ENCODE data around the gene ZNF524. TPM values are rescaled to one million over a fixed set of nuclear protein-coding genes. Genes with fewer than 3 reads are reported as not detected.

Gene ZNF524
- total RNA-seq, 2 donors from 2014 or later = 30.4 to 33.9 TPM

DNA sequence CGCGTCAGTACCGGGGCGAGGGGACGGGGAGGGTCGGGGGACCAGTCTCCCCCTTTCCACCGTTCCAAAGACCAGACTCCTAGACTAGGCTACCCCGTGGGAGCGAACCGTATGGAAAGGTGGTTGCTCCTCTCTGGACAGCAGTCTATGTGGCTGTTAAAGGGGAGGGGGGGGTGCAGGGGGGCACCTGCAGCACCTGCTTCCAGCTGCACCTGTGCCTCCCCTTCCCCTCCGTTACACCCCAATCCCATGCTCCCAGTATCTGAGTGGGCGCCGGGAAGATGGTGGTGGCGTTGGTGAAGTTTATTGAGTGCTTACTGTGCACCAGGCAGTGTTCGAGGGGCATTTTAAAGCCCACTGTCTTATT lies 557 bp downstream of the ZNF524 start:
- TF ChIP-seq, protein P1, sequence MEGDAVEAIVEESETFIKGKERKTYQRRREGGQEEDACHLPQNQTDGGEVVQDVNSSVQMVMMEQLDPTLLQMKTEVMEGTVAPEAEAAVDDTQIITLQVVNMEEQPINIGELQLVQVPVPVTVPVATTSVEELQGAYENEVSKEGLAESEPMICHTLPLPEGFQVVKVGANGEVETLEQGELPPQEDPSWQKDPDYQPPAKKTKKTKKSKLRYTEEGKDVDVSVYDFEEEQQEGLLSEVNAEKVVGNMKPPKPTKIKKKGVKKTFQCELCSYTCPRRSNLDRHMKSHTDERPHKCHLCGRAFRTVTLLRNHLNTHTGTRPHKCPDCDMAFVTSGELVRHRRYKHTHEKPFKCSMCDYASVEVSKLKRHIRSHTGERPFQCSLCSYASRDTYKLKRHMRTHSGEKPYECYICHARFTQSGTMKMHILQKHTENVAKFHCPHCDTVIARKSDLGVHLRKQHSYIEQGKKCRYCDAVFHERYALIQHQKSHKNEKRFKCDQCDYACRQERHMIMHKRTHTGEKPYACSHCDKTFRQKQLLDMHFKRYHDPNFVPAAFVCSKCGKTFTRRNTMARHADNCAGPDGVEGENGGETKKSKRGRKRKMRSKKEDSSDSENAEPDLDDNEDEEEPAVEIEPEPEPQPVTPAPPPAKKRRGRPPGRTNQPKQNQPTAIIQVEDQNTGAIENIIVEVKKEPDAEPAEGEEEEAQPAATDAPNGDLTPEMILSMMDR (IDR thresholded peaks at IDR 0.05) = no peak
- Histone ChIP-seq H3K4me1 (no peaks in the 10 kb centered on the region), H3K4me3 (peak overlapping the region; percentile 61), H3K9me3 (no peaks in the 10 kb centered on the region), H3K27ac (peak overlapping the region; percentile 96), H3K36me3 (no peaks in the 10 kb centered on the region), H3K9ac (ENCODE audit: low read depth in 2 of 2, low read length in 2 of 2) (peak overlapping the region; percentile 79 to 84), H3K27me3 (no peaks in the 10 kb centered on the region)
- DNase-seq = no peak
- intact Hi-C loops (cut with DNase I) = no loop called here

DNA sequence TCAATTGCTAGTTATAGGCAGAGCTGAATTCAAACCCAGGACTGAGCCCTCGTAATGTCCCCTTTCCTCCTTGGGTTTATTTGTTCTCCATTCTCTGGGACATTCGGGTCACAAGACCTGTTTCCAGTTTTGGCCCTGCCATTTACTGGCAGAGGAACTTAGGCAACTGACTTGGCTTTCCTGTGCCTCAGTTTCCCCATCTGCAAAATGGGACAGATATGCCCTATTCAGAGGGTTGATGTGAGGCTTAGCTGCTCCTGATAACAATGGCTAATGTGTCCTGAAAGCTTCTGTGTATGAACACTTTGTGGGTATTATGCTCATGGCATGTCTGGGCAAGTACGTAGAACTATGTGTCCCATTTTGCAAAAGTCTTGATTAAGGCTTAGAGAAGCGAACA lies 996 bp downstream of the ZNF524 start:
- Histone ChIP-seq H3K27ac (peak overlapping the region; percentile 96), H3K4me1 (no peaks in the 10 kb centered on the region), H3K36me3 (no peaks in the 10 kb centered on the region), H3K9me3 (no peaks in the 10 kb centered on the region), H3K27me3 (no peaks in the 10 kb centered on the region), H3K4me3 (peak overlapping the region; percentile 61), H3K9ac (ENCODE audit: low read depth in 2 of 2, low read length in 2 of 2) (peak overlapping the region; percentile 79 to 84)
- intact Hi-C loops (cut with DNase I) = no loop called here
- TF ChIP-seq, protein P1 (IDR thresholded peaks at IDR 0.05) = no peak
- peak; percentile 28 for DNase-seq

DNA sequence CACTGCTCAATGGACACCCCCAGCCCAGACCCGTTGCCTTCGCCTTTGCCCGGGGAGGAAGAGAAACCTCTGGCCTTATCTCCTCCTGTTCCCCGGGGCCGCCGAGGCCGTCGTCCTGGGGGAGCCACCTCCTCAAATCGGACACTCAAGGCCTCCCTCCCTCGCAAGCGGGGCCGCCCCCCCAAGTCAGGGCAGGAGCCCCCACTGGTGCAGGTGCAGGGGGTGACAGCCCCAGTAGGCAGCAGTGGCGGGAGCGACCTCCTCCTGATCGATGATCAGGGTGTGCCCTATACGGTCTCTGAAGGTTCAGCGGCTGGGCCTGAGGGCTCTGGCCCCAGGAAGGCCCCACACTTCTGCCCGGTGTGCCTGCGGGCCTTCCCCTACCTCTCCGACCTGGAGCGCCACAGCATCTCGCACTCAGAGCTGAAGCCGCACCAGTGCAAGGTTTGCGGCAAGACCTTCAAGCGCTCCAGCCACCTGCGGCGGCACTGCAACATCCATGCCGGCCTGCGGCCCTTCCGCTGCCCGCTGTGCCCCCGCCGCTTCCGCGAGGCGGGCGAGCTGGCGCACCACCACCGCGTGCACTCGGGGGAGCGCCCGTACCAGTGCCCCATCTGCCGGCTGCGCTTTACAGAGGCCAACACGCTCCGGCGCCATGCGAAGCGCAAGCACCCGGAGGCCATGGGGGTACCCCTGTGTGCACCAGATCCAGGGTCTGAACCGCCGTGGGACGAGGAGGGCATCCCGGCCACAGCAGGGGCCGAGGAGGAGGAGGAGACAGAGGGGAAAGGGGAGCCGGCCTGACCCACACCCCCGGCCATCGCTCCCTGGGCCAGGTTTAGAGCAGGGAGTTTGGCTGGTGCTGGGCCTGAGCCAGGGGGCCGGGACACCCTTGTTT lies 2.3 kb downstream of the ZNF524 start:
- no peak overlapping the region for H3K9ac ChIP-seq (ENCODE audit: low read depth in 2 of 2, low read length in 2 of 2)
- H3K36me3 ChIP-seq = no peaks in the 10 kb centered on the region
- peaks cover 7% of the 10 kb centered on the region for H3K4me1 ChIP-seq
- no peaks in the 10 kb centered on the region for H3K9me3 ChIP-seq
- H3K4me3 ChIP-seq = no peak overlapping the region
- TF ChIP-seq, protein P1 (IDR thresholded peaks at IDR 0.05) = no peak
- H3K27me3 ChIP-seq = no peaks in the 10 kb centered on the region
- no peak for DNase-seq
- intact Hi-C loops (cut with DNase I) = no loop called here
- no peak overlapping the region for H3K27ac ChIP-seq

DNA sequence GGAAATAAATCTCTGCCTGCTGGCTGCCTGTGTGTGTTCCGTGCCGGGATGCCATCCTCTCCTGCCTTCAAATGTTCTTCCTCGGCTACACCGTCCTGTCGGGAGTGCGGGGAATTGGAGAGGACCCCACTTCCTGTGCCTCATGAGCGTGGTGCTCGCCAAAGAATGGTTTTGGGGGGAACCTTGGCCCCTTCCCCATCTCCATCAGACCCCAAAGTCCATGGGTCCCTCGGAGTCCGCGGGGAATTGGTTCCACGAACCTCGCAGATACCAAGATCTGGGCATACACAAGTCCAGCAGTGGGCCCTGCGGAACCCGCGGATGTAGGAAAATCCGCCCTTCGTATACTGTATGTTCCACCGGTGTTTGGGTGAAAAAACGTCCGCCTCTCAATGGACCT lies 3.0 kb downstream of the ZNF524 start:
- Histone ChIP-seq H3K9ac (ENCODE audit: low read depth in 2 of 2, low read length in 2 of 2) (no peak overlapping the region), H3K27ac (no peak overlapping the region), H3K4me3 (no peak overlapping the region), H3K36me3 (no peaks in the 10 kb centered on the region), H3K9me3 (no peaks in the 10 kb centered on the region), H3K27me3 (no peaks in the 10 kb centered on the region), H3K4me1 (peaks cover 7% of the 10 kb centered on the region)
- intact Hi-C loops (cut with DNase I) = no loop called here
- TF ChIP-seq, protein P1 (IDR thresholded peaks at IDR 0.05) = no peak
- DNase-seq = no peak

DNA sequence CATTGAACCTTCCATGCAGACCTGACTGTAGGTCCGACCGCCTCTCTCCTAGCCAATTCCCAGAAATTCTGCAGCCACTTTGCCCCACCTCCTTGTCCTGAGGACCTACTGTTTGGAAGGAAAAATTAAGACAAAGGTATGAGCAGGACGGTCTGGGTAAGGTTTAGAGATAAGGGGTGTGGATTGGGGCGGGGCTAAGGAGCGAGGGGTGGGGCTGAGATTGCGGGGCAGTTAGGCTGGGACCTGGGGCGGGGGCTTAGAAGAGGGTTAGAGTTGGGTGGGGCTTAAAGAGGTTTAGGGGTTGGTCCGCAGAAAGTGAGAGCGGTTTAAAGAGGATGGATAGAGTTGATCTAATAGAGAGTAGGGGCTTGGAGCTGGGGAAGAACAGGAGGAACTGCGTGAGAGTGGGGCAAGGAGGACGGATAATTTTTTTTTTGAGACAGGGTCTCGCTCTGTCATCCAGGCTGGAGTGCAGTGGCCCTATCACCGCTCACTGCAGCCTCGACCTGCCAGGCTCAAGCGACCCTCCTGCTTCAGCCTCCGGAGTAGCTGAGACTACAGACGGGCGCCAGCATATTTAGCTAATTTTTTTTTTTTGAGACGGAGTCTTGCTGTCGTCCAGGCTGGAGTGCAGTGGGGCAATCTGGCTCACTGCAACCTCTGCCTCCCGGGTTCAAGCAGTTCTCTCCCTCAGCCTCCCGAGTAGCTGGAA lies 3.6 kb downstream of the ZNF524 start:
- Histone ChIP-seq H3K9ac (ENCODE audit: low read depth in 2 of 2, low read length in 2 of 2) (no peak overlapping the region), H3K4me1 (peaks cover 7% of the 10 kb centered on the region), H3K36me3 (no peaks in the 10 kb centered on the region), H3K27ac (peak overlapping the region; percentile 96), H3K9me3 (no peaks in the 10 kb centered on the region), H3K4me3 (no peak overlapping the region), H3K27me3 (no peaks in the 10 kb centered on the region)
- intact Hi-C loops (cut with DNase I) = no loop called here
- TF ChIP-seq, protein P1 (IDR thresholded peaks at IDR 0.05) = no peak
- DNase-seq = peak; percentile 60

All from colonic mucosa (tissue), 4 donors.